ENCODE results near the gene APBA2.

Gene APBA2

GRCh38 chr15:29120593-29121368, 235.0 kb downstream of the APBA2 start:
- DNase-seq (ENCODE audit: low read depth) = no peak

GRCh38 chr15:29121369-29121656, 235.5 kb downstream of the APBA2 start:
- DNase-seq (ENCODE audit: low read depth) = no peak

GRCh38 chr15:29121907-29122306, 236.1 kb downstream of the APBA2 start:
- no peak for DNase-seq (ENCODE audit: low read depth)

- no peak for DNase-seq (ENCODE audit: low read depth)
Observed at GRCh38 chr15:29122506-29122905, 236.7 kb downstream of the APBA2 start.

- no peak for DNase-seq (ENCODE audit: low read depth)
Observed at GRCh38 chr15:29123171-29123570, 237.4 kb downstream of the APBA2 start.

- DNase-seq (ENCODE audit: low read depth) = no peak
Observed at GRCh38 chr15:29123991-29124390, 238.2 kb downstream of the APBA2 start.

GRCh38 chr15:29124581-29125381, 239.0 kb downstream of the APBA2 start:
- DNase-seq (ENCODE audit: low read depth) = no peak

- DNase-seq (ENCODE audit: low read depth) = no peak
Observed at GRCh38 chr15:29125382-29126207, 239.8 kb downstream of the APBA2 start.

- no peak for DNase-seq (ENCODE audit: low read depth)
Observed at GRCh38 chr15:29126208-29126536, 240.4 kb downstream of the APBA2 start.

GRCh38 chr15:29126821-29127461, 241.2 kb downstream of the APBA2 start:
- no peak for DNase-seq (ENCODE audit: low read depth)

GRCh38 chr15:29127506-29128430, 242.0 kb downstream of the APBA2 start:
- no peak for DNase-seq (ENCODE audit: low read depth)

GRCh38 chr15:29128671-29129070, 242.9 kb downstream of the APBA2 start:
- no peak for DNase-seq (ENCODE audit: low read depth)

GRCh38 chr15:29129221-29129620, 243.4 kb downstream of the APBA2 start:
- no peak for DNase-seq (ENCODE audit: low read depth)

- no peak for DNase-seq (ENCODE audit: low read depth)
Observed at GRCh38 chr15:29129926-29130325, 244.2 kb downstream of the APBA2 start.

GRCh38 chr15:29130476-29130875, 244.7 kb downstream of the APBA2 start:
- DNase-seq (ENCODE audit: low read depth) = no peak

GRCh38 chr15:29130951-29131839, 245.4 kb downstream of the APBA2 start:
- DNase-seq (ENCODE audit: low read depth) = no peak

GRCh38 chr15:29131840-29132420, 246.2 kb downstream of the APBA2 start:
- no peak for DNase-seq (ENCODE audit: low read depth)

- DNase-seq (ENCODE audit: low read depth) = no peak
Observed at GRCh38 chr15:29132735-29133181, 247.0 kb downstream of the APBA2 start.

GRCh38 chr15:29133321-29133720, 247.5 kb downstream of the APBA2 start:
- DNase-seq (ENCODE audit: low read depth) = no peak

- DNase-seq (ENCODE audit: low read depth) = no peak
Observed at GRCh38 chr15:29133791-29134190, 248.0 kb downstream of the APBA2 start.

Measured in activated gamma-delta T cell treated with anti-CD3 and anti-CD28 coated beads, Interleukin-2, amount 50 U/mL, for 16 hours (primary cell).